ENCODE results near the gene NR1D1.
A peak's percentile ranks its signal among the peaks of the same experiment; 100 is the strongest.
"Not testable (repeated sequence)": the region's sequence is repeated elsewhere in the genome, so short reads cannot be mapped to it uniquely, and the experiment has no call there.

The NR1D1 gene

GRCh38 chr17:40100419-40100668 lies at the start of gene NR1D1:
Gene NR1D1 (minus strand): TSS chr17:40100589. CDS start chr17:40100094, 495 bp downstream.
- DNase-seq, result no peak

- DNase-seq, result no peak
Measured at GRCh38 chr17:40148527-40148926, 48.1 kb upstream of the NR1D1 start.

- DNase-seq, result no peak
Measured at GRCh38 chr17:40145476-40145875, 45.1 kb upstream of the NR1D1 start.

- not testable (repeated sequence) for DNase-seq
Measured at GRCh38 chr17:40143166-40143565, 42.8 kb upstream of the NR1D1 start.

GRCh38 chr17:40139566-40140058 lies 39.2 kb upstream of the NR1D1 start:
- no peak for DNase-seq

GRCh38 chr17:40135817-40136216 lies 35.4 kb upstream of the NR1D1 start:
- no peak for DNase-seq

GRCh38 chr17:40134184-40134583 lies 33.8 kb upstream of the NR1D1 start:
- no peak for DNase-seq

GRCh38 chr17:40130352-40131042 lies 30.1 kb upstream of the NR1D1 start:
- DNase-seq, result no peak

GRCh38 chr17:40129498-40129897 lies 29.1 kb upstream of the NR1D1 start:
- DNase-seq, result no peak

GRCh38 chr17:40124279-40125141 lies 24.1 kb upstream of the NR1D1 start:
- peak; percentile 29 to 39 for DNase-seq

GRCh38 chr17:40123811-40124114 lies 23.4 kb upstream of the NR1D1 start:
- DNase-seq, result no peak

- peak; percentile 66 to 87 for DNase-seq
Measured at GRCh38 chr17:40122999-40123810, 22.8 kb upstream of the NR1D1 start.

GRCh38 chr17:40122136-40122998 lies 22.0 kb upstream of the NR1D1 start:
- peak in 1 of 2 experiments; percentile 64 for DNase-seq

- peak; percentile 9 to 84 for DNase-seq
Measured at GRCh38 chr17:40121181-40122135, 21.1 kb upstream of the NR1D1 start, which contains the start of gene MSL1. Gene MSL1 (plus strand): TSS chr17:40121971. CDS start chr17:40122613, 642 bp downstream.

- DNase-seq, result peak in 1 of 2 experiments; percentile 5
Measured at GRCh38 chr17:40115101-40115436, 14.7 kb upstream of the NR1D1 start.

GRCh38 chr17:40113907-40114245 lies 13.5 kb upstream of the NR1D1 start:
- no peak for DNase-seq

GRCh38 chr17:40113110-40113906 lies 12.9 kb upstream of the NR1D1 start:
- DNase-seq, result peak; percentile 92 to 96

GRCh38 chr17:40112718-40113109 lies 12.3 kb upstream of the NR1D1 start:
- no peak for DNase-seq

GRCh38 chr17:40112191-40112711 lies 11.9 kb upstream of the NR1D1 start:
- no peak for DNase-seq
